ENCODE measurements around the gene SLC6A4.

The SLC6A4 gene

DNA sequence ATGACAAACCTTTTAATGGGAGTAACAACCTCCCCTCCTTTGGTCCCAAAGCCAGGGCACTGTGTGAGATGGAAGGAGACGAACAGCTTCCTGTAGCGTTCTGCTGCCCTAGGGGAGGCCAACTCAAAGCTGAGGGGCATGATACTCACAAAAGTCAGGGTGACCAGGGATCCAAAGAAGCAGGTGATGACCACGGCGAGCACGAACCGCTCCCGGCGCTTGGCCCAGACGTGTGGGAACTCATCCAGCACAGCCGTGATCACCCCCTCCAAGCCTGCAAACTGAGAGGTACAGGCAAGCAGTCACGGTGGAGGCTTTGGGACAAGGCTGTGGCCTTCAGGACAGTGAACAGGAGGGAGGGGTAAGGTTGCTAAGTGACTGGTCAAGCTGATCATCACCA is 25.1 kb downstream of the SLC6A4 start:
- TF ChIP-seq, protein P1, sequence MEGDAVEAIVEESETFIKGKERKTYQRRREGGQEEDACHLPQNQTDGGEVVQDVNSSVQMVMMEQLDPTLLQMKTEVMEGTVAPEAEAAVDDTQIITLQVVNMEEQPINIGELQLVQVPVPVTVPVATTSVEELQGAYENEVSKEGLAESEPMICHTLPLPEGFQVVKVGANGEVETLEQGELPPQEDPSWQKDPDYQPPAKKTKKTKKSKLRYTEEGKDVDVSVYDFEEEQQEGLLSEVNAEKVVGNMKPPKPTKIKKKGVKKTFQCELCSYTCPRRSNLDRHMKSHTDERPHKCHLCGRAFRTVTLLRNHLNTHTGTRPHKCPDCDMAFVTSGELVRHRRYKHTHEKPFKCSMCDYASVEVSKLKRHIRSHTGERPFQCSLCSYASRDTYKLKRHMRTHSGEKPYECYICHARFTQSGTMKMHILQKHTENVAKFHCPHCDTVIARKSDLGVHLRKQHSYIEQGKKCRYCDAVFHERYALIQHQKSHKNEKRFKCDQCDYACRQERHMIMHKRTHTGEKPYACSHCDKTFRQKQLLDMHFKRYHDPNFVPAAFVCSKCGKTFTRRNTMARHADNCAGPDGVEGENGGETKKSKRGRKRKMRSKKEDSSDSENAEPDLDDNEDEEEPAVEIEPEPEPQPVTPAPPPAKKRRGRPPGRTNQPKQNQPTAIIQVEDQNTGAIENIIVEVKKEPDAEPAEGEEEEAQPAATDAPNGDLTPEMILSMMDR (IDR thresholded peaks at IDR 0.05; ENCODE audit: low read depth, low read length, poor library complexity, severe bottlenecking): no peak
- TF ChIP-seq EZH2phosphoT487 (IDR thresholded peaks at IDR 0.05; ENCODE audit: borderline replicate concordance, low read length): no peak
- Histone ChIP-seq H3K9me2 (replicated peaks; ENCODE audit: control insufficient read depth, low read length) (no peaks in the 10 kb centered on the region), H3K79me2 (ENCODE audit: control insufficient read depth, low read length) (no peaks in the 10 kb centered on the region)

DNA sequence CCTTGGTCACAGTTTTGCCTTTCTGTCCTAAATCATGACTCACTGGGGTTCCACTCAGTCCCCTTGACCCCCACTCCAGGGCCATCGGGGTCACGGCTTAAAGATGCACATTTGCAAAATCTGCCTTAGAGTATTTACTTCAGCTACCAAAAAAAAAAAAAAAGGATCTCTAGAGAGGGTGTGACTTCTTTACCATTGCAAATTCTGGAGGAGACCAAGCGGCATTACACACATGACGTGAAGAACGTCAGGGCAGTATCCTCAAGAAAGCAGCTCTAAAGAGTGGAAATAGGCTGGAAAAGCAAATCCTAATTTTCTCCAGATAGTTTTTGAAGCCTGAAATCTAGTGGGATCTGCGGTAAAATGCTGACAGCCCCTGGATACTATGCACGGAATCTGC is 25.6 kb downstream of the SLC6A4 start:
- peaks cover 16% of the 10 kb centered on the region for H3K27me3 ChIP-seq (ENCODE audit: control insufficient read depth, low read length)
- no peaks in the 10 kb centered on the region for H3K4me1 ChIP-seq (ENCODE audit: control insufficient read depth, low read length)
- H3K4me2 ChIP-seq (ENCODE audit: low read length): no peak overlapping the region
- no peaks in the 10 kb centered on the region for H3F3A ChIP-seq (ENCODE audit: control insufficient read depth, insufficient read depth)
- H3K9me3 ChIP-seq (ENCODE audit: control insufficient read depth, insufficient read depth, low read length): no peaks in the 10 kb centered on the region
- no peak for TF ChIP-seq EZH2phosphoT487 (IDR thresholded peaks at IDR 0.05; ENCODE audit: borderline replicate concordance, low read length)
- TF ChIP-seq, protein P1 (IDR thresholded peaks at IDR 0.05; ENCODE audit: low read depth, low read length, poor library complexity, severe bottlenecking): no peak
- H3K27ac ChIP-seq (ENCODE audit: low read depth, low read length): no peak overlapping the region
- no peaks in the 10 kb centered on the region for H3K9me2 ChIP-seq (replicated peaks; ENCODE audit: control insufficient read depth, low read length)
- H3K79me2 ChIP-seq (ENCODE audit: control insufficient read depth, low read length): no peaks in the 10 kb centered on the region
- no peaks in the 10 kb centered on the region for H4K20me1 ChIP-seq (ENCODE audit: control insufficient read depth, insufficient read depth, low read depth, low read length)
- no peak overlapping the region for H3K4me3 ChIP-seq (ENCODE audit: low read length)
- H3K36me3 ChIP-seq (ENCODE audit: control insufficient read depth, low read length): no peaks in the 10 kb centered on the region

More for the DNA sequence above, 25.1 kb downstream of the SLC6A4 start:
- Histone ChIP-seq H3K4me1 (ENCODE audit: control insufficient read depth, low read length) (no peaks in the 10 kb centered on the region), H4K20me1 (ENCODE audit: control insufficient read depth, insufficient read depth, low read depth, low read length) (no peaks in the 10 kb centered on the region), H3K36me3 (ENCODE audit: control insufficient read depth, low read length) (no peaks in the 10 kb centered on the region), H3K27me3 (ENCODE audit: control insufficient read depth, low read length) (peaks cover 16% of the 10 kb centered on the region), H3K27ac (ENCODE audit: low read depth, low read length) (no peak overlapping the region), H3K4me2 (ENCODE audit: low read length) (no peak overlapping the region), H3K9me3 (ENCODE audit: control insufficient read depth, insufficient read depth, low read length) (no peaks in the 10 kb centered on the region), H3K4me3 (ENCODE audit: low read length) (no peak overlapping the region), H3F3A (ENCODE audit: control insufficient read depth, insufficient read depth) (no peaks in the 10 kb centered on the region)

DNA sequence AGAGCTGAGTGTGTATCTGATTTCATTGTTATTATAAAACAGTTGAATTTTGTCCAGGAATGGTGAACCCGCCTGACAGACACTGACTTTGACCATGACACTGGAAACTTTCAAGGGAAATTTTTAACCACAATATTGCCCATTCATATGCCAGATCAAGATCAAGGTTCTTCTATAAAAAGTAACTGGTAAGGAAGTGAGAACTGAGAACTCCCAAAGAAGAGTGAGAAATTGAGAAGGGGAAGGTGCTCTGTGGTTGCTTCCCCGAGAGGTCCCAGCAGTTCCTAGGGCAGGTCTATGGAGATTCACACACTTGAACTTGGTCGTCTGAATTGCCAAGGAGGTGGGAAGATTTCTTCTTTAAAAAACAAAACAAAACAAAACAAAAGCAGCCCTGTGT is 27.3 kb downstream of the SLC6A4 start:
- H3K36me3 ChIP-seq (ENCODE audit: control insufficient read depth, low read length): no peaks in the 10 kb centered on the region
- H4K20me1 ChIP-seq (ENCODE audit: control insufficient read depth, insufficient read depth, low read depth, low read length): no peaks in the 10 kb centered on the region
- H3K27me3 ChIP-seq (ENCODE audit: control insufficient read depth, low read length): peaks cover 19% of the 10 kb centered on the region
- no peaks in the 10 kb centered on the region for H3K4me1 ChIP-seq (ENCODE audit: control insufficient read depth, low read length)
- H3K79me2 ChIP-seq (ENCODE audit: control insufficient read depth, low read length): no peaks in the 10 kb centered on the region
- no peak for TF ChIP-seq EZH2phosphoT487 (IDR thresholded peaks at IDR 0.05; ENCODE audit: borderline replicate concordance, low read length)
- TF ChIP-seq, protein P1 (IDR thresholded peaks at IDR 0.05; ENCODE audit: low read depth, low read length, poor library complexity, severe bottlenecking): no peak
- H3K4me2 ChIP-seq (ENCODE audit: low read length): no peak overlapping the region
- H3K27ac ChIP-seq (ENCODE audit: low read depth, low read length): no peak overlapping the region
- no peak overlapping the region for H3K4me3 ChIP-seq (ENCODE audit: low read length)
- no peaks in the 10 kb centered on the region for H3F3A ChIP-seq (ENCODE audit: control insufficient read depth, insufficient read depth)
- H3K9me2 ChIP-seq (replicated peaks; ENCODE audit: control insufficient read depth, low read length): no peaks in the 10 kb centered on the region
- H3K9me3 ChIP-seq (ENCODE audit: control insufficient read depth, insufficient read depth, low read length): no peaks in the 10 kb centered on the region

GRCh38 chr17:30207655-30208054 is 27.8 kb downstream of the SLC6A4 start:
- Histone ChIP-seq H3K4me1 (ENCODE audit: control insufficient read depth, low read length) (no peaks in the 10 kb centered on the region), H3K9me2 (replicated peaks; ENCODE audit: control insufficient read depth, low read length) (no peaks in the 10 kb centered on the region), H3K27ac (ENCODE audit: low read depth, low read length) (no peak overlapping the region), H3K4me3 (ENCODE audit: low read length) (no peak overlapping the region), H4K20me1 (ENCODE audit: control insufficient read depth, insufficient read depth, low read depth, low read length) (no peaks in the 10 kb centered on the region), H3K4me2 (ENCODE audit: low read length) (no peak overlapping the region), H3K79me2 (ENCODE audit: control insufficient read depth, low read length) (no peaks in the 10 kb centered on the region), H3F3A (ENCODE audit: control insufficient read depth, insufficient read depth) (no peaks in the 10 kb centered on the region), H3K27me3 (ENCODE audit: control insufficient read depth, low read length) (peaks cover 16% of the 10 kb centered on the region), H3K9me3 (ENCODE audit: control insufficient read depth, insufficient read depth, low read length) (no peaks in the 10 kb centered on the region), H3K36me3 (ENCODE audit: control insufficient read depth, low read length) (no peaks in the 10 kb centered on the region)
- TF ChIP-seq EZH2phosphoT487 (IDR thresholded peaks at IDR 0.05; ENCODE audit: borderline replicate concordance, low read length): no peak
- TF ChIP-seq, protein P1 (IDR thresholded peaks at IDR 0.05; ENCODE audit: low read depth, low read length, poor library complexity, severe bottlenecking): no peak
